Brain pericyte (primary cell): Measurements from ENCODE around the gene CHD6.

ENCODE experiments used
- DNase-seq: peaks from one replicate; pipeline ENCODE4 v3.0.0-alpha.2; 2012; ENCODE audit warnings: low read depth, low spot score

CHD6 gene

DNA sequence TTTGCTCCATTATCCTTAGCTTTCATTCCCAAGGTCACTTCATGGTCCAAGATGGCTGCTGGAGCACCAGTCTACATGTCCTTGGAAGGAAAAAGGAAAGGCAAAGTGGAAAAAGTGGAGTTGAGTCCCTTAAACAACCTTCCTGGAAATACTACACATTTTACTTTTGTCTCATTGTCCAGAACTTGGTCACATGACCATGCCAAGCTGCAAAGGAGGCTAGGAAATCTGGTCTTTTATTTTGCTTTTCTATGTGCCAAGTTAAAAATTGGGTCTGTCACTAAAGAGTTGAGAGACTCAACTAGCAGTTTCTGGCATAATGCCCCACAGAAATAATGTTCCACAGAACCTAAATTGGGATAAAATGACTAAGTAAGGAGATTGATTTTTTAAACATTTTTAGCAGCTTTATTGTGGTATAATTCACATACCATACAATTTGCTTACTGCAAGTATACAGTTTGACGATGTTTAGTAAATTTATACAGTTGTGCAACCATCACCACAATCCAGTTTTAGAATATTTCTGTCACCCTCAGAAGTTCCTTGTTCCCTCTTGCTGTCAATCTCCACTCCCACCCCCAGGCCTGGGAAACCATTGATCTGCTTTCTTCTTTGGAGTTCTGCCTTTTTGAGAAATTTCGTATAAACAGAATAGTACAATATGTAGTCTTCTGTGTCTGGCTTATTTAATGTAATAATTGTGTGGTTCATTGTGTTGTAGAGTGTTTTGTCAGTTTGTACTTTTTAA is 5.6 kb upstream of the CHD6 start:
- no peak for DNase-seq

DNA sequence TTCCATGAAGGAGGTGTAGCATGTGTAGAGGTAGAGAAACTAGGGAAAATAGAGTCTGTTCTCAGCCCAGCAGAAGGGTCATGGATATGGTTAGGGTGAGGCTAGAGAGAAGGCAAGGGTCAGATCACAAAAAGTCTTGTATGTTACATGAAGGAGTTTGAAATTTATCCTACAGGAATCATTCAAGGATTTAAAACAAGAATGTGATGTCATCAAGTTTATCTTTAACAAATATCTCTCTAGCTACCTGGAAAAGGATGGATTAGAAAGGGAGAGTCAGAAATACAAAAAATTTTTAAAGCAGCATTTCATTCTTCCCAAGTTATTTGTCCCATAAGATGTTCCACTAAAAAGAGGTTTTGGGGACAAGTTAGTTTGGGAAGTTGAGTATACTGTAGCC is 4.4 kb upstream of the CHD6 start:
- no peak for DNase-seq

DNA sequence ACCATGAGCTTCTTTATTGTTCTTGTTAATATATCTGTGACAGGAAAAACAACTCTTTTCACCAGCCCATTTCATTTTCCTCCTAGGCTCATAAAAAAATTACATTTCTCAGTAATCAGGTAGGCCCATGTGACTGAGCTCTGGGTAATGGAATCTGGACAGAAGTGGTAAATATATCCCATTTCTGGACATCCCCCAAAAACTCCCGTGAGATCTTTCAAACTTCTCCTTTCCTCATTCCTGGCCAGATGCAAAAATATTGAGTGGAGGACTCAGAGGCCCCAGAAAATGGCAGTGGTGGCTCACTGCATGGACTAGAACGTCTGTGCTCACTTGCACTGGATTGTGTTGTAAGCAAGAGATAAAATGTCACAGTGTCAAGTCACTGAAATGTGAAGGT is 3.8 kb upstream of the CHD6 start:
- DNase-seq, result no peak

DNA sequence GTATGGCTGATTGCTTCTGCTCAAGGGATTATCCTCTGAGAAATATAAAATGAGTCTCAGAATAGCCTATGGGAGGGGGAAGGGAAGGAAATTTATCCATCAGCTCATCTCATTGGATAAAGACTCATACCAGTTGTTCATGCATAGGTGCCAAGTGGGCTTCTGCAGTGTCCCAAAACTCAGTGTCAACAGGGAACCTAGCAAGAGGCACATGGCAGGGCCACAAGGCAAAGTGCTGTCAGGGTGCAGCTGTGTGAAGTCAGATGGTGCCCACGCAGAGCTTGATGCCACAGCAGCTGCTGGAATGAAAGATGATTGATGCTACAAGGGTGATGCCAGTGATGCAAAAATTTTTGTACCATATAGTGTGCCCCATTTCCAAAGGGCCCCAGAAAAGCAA is 3.2 kb upstream of the CHD6 start:
- no peak for DNase-seq

DNA sequence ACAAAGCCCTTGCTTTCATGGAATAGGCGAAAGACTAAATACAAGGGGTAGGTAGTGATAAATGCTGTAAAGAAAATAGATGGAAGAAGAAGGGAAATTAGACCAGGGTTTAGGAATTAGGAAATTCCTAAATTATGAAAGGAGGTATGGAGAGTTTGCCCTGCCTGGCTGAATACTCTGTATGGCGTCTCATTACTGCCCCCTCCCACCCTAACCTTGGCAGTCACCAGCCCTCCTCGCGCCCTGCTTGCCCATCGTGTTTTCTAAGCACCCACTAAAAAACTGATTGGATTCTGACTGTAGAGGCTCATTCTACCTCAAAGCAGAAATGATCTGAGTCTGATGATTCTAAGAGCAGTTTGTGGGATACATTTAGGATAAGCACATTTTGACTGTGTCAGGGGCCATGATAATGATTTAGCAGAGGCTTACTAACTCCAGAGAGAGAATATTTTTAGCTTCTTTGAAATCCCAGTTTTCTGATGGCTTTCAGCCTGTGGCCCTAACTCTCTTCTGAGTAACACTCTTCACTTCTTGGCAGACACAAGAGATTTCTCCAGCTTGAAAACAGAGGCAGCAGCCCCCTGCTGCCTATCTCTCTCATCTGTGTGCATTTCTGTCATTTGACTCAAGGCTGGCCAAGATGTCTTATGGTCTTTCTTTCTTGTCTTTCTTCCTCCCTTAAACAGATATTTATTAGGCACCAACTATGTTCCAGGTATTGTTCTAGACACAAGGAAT is 1.4 kb upstream of the CHD6 start:
- no peak for DNase-seq

DNA sequence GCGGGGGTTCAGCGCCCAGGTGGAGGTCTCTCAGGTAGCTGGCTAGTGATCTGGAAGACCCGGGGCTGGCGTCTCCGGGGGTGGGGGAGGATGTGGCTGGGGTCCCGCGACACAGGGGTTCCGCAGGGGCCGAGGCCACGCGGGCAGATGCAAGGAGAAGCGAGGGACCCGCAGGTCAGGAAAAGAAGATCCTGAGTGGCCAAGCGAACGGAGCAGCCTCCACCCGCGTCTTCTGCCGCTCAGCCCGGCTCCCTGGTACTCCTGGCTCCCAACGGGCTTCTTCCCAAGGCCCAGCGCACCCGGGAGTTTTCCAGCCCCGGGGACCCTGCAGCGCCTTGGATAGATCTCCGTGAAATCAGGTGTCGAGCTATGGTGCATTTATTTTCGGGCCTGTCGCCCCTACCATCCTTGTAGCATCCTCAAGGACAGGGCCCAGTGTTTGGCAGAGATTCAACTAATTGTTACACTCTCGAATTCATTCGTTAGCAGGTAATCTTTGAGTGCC is 682 bp upstream of the CHD6 start:
- no peak for DNase-seq

DNA sequence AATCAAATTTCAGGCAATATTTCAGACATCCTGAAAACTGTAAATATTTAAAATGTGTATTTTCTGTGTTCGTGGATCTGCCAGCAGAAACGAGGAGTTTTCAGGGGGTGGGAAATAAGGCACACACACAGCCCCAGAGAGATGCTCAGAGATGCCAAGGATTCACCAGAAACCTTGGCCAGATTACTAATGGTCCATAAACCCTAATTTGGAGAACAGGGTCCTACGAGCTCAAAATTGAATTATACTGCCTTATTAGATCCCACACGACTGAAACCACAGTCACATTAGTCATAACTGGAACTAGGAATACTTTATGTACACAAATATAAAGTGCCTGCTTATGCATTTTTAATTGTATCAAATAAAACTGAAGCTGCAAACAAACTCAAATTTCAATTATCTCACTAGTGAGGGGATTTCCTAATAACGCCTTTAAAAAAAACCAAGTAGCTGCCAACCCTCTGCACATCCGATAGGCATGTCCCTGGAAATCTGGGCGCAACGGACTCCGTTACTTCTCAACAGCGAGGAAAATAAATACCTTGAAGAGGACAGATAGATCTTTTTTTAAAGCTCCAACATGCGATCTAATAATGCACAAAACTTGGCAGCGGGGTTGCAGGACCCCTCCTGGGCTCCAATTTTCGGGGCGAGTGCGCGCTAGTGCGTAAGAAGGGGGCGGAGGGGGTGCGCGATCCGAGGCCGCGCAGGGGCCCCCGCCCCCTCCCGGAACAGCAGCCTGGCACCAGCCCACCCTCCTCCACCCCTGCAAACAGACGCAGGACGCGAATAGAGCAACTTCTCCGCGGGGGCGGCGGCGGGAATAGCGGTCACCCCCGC is 897 bp downstream of the CHD6 start:
- DNase-seq, result no peak

DNA sequence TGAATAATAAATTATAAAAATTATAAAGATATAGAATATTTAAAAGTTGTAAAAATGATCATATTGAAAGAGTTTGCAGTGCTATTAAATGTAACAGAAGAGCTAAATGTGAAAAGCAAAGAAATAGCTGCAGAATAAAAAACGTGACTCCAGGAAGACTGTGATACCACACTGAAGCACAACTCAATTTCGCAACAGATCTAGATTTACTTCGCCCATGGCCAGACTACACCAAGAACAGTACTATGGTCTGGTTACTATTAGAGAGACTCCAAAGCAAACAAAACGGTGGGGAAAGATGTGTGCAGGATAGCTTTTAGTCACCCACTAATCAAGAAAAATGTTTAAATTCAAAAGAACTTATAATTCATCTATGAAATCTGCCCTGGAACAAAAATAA is 1.9 kb downstream of the CHD6 start:
- no peak for DNase-seq

DNA sequence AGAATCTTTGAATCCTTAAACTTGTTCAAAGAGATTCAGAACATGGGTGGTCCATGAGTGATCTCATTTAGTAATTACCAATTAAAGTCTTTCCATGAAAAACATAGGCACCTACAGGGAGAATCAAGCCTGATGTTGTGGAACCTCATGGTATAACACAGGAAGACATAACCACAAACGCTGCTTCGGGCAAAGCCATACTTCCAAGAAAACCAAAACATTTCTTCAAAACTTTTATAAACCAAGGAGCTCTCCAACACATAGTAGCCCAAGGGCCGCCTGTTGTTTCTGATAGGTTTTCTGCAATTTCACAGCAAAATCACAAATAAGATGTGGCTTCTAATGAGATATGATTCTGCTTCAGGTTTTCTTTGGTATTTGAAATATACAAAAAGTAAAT is 2.5 kb downstream of the CHD6 start:
- DNase-seq, result no peak

DNA sequence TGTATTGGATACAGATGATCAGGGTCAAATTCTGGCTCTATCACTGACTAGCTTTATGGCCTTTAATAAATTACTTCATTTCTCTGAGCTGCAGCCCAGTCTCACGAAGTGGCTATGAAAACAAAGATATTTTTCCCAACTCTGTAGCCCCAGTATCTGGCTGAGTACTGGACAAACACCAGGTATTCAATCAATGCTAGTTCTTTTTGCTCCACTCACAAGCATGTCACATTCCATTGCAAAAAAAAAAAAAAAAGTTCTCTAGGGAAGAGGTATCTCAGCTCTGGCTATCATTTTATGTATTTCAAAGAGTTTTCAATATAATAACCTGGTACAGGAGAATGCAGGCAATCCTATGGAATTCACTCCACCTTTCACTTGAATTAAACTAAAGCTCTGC is 3.1 kb downstream of the CHD6 start:
- DNase-seq, result no peak

DNA sequence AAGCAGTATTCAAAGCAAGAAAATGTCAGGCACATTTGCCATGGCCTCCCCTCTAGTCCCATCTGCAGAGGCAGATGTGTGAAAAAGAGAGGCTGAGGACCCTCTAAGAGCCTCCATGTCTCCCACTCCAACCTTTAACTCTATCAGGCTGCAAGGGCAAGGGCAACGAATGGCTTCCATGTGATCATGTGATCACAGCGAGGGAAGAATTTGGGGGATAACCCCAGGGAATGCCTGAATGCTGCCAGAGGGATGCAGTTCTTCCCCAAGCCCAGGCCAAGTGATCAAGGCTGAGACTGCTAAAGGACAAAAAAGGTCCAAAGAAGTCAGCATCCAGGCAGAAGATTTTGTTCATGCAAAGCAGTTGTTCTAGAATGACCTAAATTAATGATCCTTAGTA is 4.9 kb downstream of the CHD6 start:
- no peak for DNase-seq

DNA sequence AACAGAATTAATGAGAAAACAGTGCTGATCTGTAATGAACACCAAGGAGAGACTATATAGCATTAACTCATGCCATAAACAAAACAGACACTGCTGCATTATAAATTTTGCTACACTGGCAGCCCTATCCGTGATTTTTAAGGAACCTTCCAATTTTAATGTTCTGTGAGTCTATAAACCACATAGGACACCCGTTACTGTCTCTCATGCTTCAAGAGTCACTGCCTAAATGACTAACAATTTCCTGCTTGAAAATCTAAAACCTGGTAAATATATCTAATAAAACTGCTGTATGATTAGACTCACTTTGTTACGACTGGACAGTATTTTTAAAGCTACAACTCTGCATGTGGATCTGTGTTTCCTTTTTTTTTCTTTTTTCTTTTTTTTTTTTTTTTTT is 8.7 kb downstream of the CHD6 start:
- no peak for DNase-seq

DNA sequence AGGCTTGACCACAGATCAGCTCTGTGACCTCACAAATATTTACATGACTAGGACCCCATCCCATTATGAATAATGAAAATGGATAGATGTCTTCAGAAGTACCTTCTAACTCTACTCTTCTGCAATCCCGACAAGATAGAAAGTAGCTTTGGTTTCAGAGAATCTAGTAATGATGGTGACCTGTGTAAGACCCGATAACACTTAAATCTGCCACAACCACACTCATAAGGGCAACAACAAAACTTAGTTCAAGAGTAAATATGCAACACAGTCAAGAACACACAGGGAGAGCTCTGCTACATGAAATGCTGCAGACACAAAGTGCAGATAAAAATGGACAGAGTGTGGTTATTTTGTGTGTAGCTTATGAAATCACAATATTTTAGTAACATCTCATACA is 9.6 kb downstream of the CHD6 start:
- no peak for DNase-seq

DNA sequence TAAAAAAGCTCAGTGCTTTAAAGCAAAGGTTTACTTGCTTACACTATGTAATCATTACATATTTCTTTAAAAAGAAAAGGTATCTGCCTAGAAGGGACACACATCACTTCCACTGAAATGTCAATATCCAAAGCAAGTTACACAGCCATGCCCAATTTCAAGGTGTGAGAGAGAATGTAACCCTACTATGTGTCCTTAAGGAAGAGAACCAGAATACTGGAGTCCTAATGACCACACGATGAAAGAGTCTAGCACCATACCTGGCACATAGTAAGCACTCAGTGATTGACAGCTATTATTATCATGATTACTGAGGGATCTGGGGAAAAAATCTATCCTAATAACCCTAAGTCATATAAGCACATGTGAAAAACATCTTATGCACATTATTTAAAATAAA is 10.4 kb downstream of the CHD6 start:
- DNase-seq, result no peak

DNA sequence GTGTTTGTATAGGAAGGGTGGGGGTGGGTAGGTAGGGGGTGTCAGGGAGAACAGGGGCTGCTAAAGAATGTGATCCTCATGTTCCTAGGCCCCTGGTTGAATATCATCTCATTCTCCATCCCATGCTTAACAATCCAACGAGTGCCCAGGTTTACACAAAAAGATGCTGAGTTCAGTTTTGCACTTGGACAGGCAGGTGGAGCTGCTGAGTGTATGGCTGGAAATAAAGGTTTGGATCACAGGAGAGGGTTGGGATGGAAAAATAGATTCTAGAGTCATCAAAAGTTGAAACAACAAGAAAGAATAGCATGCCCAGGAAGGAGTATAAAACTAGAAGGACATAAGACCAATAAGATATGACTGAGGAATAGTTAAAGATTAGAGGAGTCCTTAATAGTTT is 14.2 kb downstream of the CHD6 start:
- DNase-seq, result no peak

DNA sequence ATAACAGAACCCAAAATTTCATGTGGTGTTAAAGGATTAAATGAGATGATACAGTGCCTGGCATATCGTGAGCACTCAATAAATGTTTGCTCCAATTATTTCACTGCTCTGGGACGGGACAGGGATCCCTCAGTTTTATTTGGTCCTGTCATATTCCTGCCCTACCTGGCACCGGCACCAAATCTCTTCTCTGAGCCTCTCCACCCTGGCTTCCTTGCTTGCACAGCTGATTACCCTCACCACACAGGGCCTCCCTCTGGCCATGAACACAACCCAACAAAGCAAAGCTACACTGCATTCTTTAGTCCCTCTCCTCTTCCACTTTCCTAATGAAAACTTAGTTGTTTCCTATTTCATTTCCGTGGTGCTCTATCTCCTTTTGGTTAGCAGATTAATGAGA is 16.4 kb downstream of the CHD6 start:
- no peak for DNase-seq

DNA sequence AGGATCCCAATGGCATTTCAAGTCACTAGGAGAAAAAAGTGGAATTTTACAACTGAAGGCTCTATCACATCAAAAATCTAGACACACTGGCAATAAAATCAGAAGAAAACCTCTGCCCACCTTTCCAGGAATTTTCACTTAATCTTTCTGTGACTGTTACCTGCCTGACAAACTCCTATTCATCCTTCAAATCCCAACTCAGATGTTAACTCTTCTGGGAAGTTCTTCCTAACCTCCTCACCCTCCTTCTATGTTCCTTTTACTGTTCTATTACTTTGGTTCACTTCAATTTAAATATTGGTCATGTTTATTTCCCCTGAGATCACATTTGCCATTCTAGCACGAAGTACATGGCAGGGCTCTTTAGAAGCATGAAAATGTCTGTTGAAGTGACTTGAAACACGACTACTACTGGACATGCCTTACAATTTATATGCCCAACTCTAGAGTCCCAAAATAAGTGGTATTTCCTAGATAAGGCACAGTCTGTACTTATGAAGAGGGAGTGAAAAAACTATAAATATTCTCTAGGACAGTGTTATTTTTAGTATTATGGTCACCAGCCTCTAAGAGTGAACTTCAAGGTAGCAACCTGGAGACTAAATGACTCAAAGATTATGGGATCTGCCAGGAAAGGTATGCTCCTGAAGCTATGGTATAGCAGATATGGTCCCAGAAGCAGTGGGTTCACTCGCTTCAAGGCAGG is 17.1 kb downstream of the CHD6 start:
- no peak for DNase-seq

DNA sequence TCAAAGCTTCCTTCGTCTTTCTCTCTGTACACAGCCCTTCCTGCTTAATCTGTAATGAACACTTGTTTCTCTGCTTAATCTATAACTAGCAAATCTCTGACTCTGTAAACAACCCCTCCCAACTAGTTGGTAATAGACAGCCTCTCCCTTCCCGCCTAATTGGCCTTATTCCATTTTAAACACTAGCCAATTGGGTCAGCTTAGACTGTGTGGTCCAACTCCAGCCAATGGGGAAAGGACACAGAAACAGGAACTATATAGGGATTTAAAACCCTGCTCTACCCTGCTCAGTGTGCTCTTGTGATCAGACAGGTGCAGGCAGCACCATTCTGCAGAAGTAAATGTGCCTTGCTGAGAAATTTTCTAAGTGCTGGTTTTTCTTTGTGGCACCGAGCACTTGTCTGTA is 18.5 kb downstream of the CHD6 start:
- no peak for DNase-seq

DNA sequence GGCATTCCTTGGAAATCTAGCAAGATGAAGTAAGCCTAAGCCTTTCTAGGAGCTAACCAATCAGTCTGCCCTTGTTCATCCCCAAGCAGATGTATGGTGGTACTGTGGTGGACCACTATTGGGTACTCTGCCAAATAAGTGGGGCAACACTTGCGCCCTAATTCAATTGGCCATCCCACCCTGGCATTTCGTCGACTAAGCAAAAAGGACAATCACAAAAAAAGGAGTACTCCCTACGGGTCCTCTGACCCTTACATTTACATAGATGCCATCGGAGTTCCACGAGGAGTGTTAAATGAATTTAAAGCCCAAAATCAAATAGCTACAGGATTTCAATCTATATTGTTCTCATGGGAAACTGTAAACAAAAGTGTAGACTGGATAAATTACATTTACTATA is 19.5 kb downstream of the CHD6 start:
- no peak for DNase-seq

DNA sequence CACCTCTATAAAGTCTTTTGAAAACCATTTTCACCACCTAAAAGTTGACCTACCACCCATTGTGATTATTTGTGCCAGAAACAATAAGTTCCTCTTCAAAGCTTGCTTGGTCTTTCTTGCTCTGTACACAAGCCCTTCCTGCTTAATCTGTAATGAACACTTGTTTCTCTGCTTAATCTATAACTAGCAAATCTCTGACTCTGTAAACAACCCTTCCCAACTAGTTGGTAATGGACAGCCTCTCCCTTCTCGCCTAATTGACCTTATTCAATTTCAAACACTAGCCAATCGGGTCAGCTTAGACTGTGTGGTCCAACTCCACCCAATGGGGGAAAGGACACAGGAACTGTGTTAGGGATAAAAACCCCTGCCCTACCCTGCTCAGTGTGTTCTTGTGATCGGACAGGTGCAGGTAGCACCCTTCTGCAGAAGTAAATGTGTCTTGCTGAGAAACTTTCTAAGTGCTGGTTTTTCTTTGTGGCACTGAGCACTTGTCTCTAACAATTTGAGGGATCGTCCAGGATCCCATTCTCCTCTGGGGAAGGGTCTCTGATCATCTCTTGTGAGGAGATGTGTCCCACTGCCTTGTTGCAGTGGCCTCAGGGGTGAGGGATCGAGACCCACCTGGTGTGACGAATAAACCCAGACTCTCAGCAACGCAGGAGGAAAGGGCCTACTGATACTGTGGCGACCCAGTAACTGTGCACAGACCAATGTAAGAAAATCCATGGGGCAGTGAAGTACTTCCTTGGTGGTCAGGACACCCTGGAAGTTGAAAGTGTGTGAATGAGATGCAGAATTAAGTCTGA is 23.5 kb downstream of the CHD6 start:
- DNase-seq, result no peak
